ENCODE results near the gene COPA. TPM values are rescaled to one million over a fixed set of nuclear protein-coding genes. Genes with fewer than 3 reads are reported as not detected.

COPA gene
- total and polyA plus RNA-seq, 10 donors = 41.3 to 181 (median 117) TPM

- Histone ChIP-seq H3K36me3 (peaks cover 19 to 100% (median 100%) of the 10 kb centered on the region in 6 donors), H3K9me3 (no peaks in the 10 kb centered on the region), H3K27me3 (replicated peaks in 1 of 7) (no peaks in the 10 kb centered on the region), H3K4me3 (no peak overlapping the region), H3K4me1 (peaks cover 0 to 3% (median 0%) of the 10 kb centered on the region in 6 donors), H3K27ac (no peak overlapping the region)
- WGBS, 5 donors = 93 to 98% (median 94%) methylated on average over 2 of the region's 2 CpGs
- intact Hi-C loops (cut with DNase I; ENCODE audit: low total_unique reads) = no loop called here
- DNase-seq = no peak
- no peak for TF ChIP-seq POLR2A (IDR thresholded peaks at IDR 0.05)
- no peak for TF ChIP-seq CTCF (IDR thresholded peaks at IDR 0.05 in 8 of 11, conservative IDR thresholded peaks at IDR 0.05 in 3 of 11)
- TF ChIP-seq POLR2AphosphoS5 (IDR thresholded peaks at IDR 0.05) = no peak
These were observed 10.2 kb upstream of the COPA start for GRCh38 chr1:160353223-160353622.

GRCh38 chr1:160352555-160352954 lies 9.5 kb upstream of the COPA start:
- Histone ChIP-seq H3K27ac (no peak overlapping the region), H3K4me1 (peaks cover 0 to 9% (median 2%) of the 10 kb centered on the region in 6 donors), H3K9me3 (no peaks in the 10 kb centered on the region), H3K36me3 (peaks cover 19 to 100% (median 98%) of the 10 kb centered on the region in 6 donors), H3K4me3 (no peak overlapping the region), H3K27me3 (replicated peaks in 1 of 7) (no peaks in the 10 kb centered on the region)
- intact Hi-C loops (cut with DNase I; ENCODE audit: low total_unique reads) = no loop called here
- no peak for DNase-seq
- WGBS, 5 donors = 91 to 95% (median 93%) methylated on average over 8 of the region's 8 CpGs
- no peak for TF ChIP-seq CTCF (IDR thresholded peaks at IDR 0.05 in 8 of 11, conservative IDR thresholded peaks at IDR 0.05 in 3 of 11)
- no peak for TF ChIP-seq POLR2AphosphoS5 (IDR thresholded peaks at IDR 0.05)
- no peak for TF ChIP-seq POLR2A (IDR thresholded peaks at IDR 0.05)

- H3K27me3 ChIP-seq (replicated peaks in 1 of 7) = no peaks in the 10 kb centered on the region
- H3K27ac ChIP-seq = no peak overlapping the region
- TF ChIP-seq CTCF (IDR thresholded peaks at IDR 0.05 in 8 of 11, conservative IDR thresholded peaks at IDR 0.05 in 3 of 11) (no peak), POLR2AphosphoS5 (IDR thresholded peaks at IDR 0.05) (no peak), POLR2A (IDR thresholded peaks at IDR 0.05) (no peak)
- WGBS, 5 donors = 85 to 96% (median 89%) methylated on average over 4 of the region's 4 CpGs
- H3K36me3 ChIP-seq = peaks cover 19 to 99% (median 89%) of the 10 kb centered on the region in 6 donors
- intact Hi-C loops (cut with DNase I; ENCODE audit: low total_unique reads) = no loop called here
- H3K4me1 ChIP-seq = peaks cover 4 to 19% (median 12%) of the 10 kb centered on the region in 6 donors
- no peak for DNase-seq
- H3K9me3 ChIP-seq = no peaks in the 10 kb centered on the region
- H3K4me3 ChIP-seq = no peak overlapping the region
These were observed 8.6 kb upstream of the COPA start for GRCh38 chr1:160351629-160352028.

GRCh38 chr1:160346958-160347357 lies 3.9 kb upstream of the COPA start:
- 38 to 48% (median 44%) methylated on average over 4 of the region's 4 CpGs for WGBS, 5 donors
- no peaks in the 10 kb centered on the region for H3K27me3 ChIP-seq (replicated peaks in 1 of 7)
- DNase-seq = no peak
- peaks cover 8 to 74% (median 50%) of the 10 kb centered on the region in 6 donors for H3K36me3 ChIP-seq
- intact Hi-C loops (cut with DNase I; ENCODE audit: low total_unique reads) = no loop called here
- TF ChIP-seq CTCF (IDR thresholded peaks at IDR 0.05 in 8 of 11, conservative IDR thresholded peaks at IDR 0.05 in 3 of 11) (no peak), POLR2AphosphoS5 (IDR thresholded peaks at IDR 0.05) (no peak), POLR2A (IDR thresholded peaks at IDR 0.05) (no peak)
- H3K4me1 ChIP-seq = peaks cover 16 to 56% (median 46%) of the 10 kb centered on the region in 6 donors
- no peaks in the 10 kb centered on the region for H3K9me3 ChIP-seq
- H3K4me3 ChIP-seq = peak overlapping the region in 1 of 8 donors; percentile 30
- H3K27ac ChIP-seq = peak overlapping the region; percentile 1 to 96 (median 74)
